ENCODE data around the gene RBM18.

RBM18 gene

GRCh38 chr9:122232796-122233306 is 31.8 kb downstream of the RBM18 start:
- no peak for DNase-seq (ENCODE audit: low spot score)
- TF ChIP-seq, protein P1, sequence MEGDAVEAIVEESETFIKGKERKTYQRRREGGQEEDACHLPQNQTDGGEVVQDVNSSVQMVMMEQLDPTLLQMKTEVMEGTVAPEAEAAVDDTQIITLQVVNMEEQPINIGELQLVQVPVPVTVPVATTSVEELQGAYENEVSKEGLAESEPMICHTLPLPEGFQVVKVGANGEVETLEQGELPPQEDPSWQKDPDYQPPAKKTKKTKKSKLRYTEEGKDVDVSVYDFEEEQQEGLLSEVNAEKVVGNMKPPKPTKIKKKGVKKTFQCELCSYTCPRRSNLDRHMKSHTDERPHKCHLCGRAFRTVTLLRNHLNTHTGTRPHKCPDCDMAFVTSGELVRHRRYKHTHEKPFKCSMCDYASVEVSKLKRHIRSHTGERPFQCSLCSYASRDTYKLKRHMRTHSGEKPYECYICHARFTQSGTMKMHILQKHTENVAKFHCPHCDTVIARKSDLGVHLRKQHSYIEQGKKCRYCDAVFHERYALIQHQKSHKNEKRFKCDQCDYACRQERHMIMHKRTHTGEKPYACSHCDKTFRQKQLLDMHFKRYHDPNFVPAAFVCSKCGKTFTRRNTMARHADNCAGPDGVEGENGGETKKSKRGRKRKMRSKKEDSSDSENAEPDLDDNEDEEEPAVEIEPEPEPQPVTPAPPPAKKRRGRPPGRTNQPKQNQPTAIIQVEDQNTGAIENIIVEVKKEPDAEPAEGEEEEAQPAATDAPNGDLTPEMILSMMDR (IDR thresholded peaks at IDR 0.05; ENCODE audit: borderline replicate concordance, control extremely low read depth, extremely low read depth, insufficient read depth, missing control alignments), result no peak
- in situ Hi-C loops (cut with MboI; ENCODE audit: low sequenced_read_pairs, unreplicated experiment), result no loop called here

GRCh38 chr9:122229485-122229837 is 35.2 kb downstream of the RBM18 start:
- DNase-seq (ENCODE audit: low spot score), result no peak
- TF ChIP-seq, protein P1 (IDR thresholded peaks at IDR 0.05; ENCODE audit: borderline replicate concordance, control extremely low read depth, extremely low read depth, insufficient read depth, missing control alignments), result no peak
- in situ Hi-C loops (cut with MboI; ENCODE audit: low sequenced_read_pairs, unreplicated experiment), result no loop called here

GRCh38 chr9:122228568-122229484 is 35.8 kb downstream of the RBM18 start, which contains the start of gene LHX6:
Gene LHX6 (minus strand): TSS chr9:122228957. CDS start chr9:122228740, 217 bp downstream.
- DNase-seq (ENCODE audit: low spot score), result peak; percentile 50
- TF ChIP-seq, protein P1 (IDR thresholded peaks at IDR 0.05; ENCODE audit: borderline replicate concordance, control extremely low read depth, extremely low read depth, insufficient read depth, missing control alignments), result no peak
- in situ Hi-C loops (cut with MboI; ENCODE audit: low sequenced_read_pairs, unreplicated experiment), result no loop called here

DNA sequence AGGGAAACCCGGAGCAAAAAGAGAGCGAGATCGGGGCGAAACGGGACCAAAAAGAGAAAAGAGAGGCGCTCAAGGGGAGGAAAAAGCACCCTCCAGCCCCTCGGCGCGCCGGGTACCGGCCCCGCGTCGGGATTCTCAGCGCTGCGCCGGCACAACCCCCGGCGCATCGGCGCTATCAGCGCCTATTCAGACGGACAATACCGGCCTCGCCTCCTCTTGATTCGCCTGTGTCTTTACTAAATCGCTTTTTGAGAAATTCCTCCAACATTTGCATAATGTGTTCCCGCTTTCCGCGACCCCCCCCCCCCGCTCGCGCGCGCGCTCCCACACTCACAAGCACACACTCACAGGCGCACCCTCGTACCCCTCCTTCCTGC is 36.5 kb downstream of the RBM18 start:
- peak; percentile 56 for DNase-seq (ENCODE audit: low spot score)
- in situ Hi-C loops (cut with MboI; ENCODE audit: low sequenced_read_pairs, unreplicated experiment), result no loop called here
- TF ChIP-seq, protein P1 (IDR thresholded peaks at IDR 0.05; ENCODE audit: borderline replicate concordance, control extremely low read depth, extremely low read depth, insufficient read depth, missing control alignments), result no peak

DNA sequence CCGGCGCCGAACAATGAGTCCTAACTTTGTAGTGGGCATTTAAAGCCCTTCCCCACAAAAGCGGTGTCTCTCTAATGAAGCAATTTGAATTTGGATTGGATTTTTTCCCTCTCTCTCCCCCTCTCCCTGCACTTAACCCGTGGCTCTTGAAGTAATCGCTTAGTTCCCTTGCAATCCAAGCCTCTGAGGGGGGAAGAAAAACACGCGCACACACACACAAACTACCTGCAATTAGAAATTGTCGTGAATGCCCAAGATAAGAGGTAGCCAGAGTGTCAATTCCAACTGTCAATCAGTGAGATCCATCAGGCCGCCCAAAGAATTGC is 37.1 kb downstream of the RBM18 start:
- peak; percentile 30 for DNase-seq (ENCODE audit: low spot score)
- in situ Hi-C loops (cut with MboI; ENCODE audit: low sequenced_read_pairs, unreplicated experiment), result no loop called here
- TF ChIP-seq, protein P1 (IDR thresholded peaks at IDR 0.05; ENCODE audit: borderline replicate concordance, control extremely low read depth, extremely low read depth, insufficient read depth, missing control alignments), result no peak

DNA sequence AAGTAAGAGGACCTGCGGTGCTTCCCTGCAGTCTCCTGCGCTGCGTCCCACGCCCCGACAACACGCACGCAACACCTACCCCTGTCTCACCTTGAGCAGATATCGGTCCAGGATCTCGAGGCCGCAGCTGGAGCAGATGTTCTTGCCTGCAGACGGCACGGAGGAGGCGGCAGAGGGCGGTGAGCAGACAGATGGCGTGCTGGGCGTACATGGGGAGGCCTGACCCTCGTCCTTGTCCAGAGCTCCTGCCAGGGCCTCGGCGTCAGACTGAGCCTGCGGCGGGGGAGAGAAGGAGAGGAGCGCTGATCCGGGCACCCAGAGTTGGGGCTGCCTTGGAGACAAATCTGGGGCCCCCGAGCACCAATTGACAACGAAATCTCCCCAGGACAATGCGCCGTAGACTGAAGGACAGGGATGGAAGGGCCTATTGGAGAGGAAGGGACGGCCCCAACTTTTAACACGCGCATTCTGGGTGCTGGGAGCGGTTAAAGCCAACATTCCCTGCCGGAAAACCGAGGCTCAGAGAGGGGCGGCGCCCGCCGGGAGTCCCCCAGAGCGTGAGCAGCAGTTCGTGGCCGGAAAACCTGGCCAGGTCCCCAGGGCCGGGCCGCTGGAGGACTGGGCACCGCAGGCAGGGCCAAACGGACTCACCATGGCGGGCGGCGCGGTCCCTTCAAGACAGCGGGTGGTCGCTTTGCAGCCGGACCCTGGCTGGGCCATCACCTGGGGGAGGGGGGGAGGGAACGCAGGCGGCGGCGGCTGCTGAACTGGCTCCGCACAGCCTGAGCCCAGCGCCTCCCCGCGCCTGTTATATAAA is 37.7 kb downstream of the RBM18 start:
- peak; percentile 31 for DNase-seq (ENCODE audit: low spot score)
- in situ Hi-C loops (cut with MboI; ENCODE audit: low sequenced_read_pairs, unreplicated experiment), result no loop called here
- TF ChIP-seq, protein P1 (IDR thresholded peaks at IDR 0.05; ENCODE audit: borderline replicate concordance, control extremely low read depth, extremely low read depth, insufficient read depth, missing control alignments), result no peak

Measured in GM13976 (cell line).